22Rv1 (cell line): ENCODE measurements around the gene OPRM1.

Experiments used
- ZFX ChIP-seq: fragments of 450-650 bp; IDR thresholded peaks from 2 replicates; pipeline ENCODE4 v1.6.1; 2017; ENCODE audit warnings: antibody characterized with exemption, borderline replicate concordance
- TF ChIP-seq, protein P1 (sequence below): fragments of 450-650 bp; IDR thresholded peaks from 2 replicates; pipeline ENCODE4 v1.5.1; 2017; ENCODE audit warnings: mild to moderate bottlenecking

DNA sequence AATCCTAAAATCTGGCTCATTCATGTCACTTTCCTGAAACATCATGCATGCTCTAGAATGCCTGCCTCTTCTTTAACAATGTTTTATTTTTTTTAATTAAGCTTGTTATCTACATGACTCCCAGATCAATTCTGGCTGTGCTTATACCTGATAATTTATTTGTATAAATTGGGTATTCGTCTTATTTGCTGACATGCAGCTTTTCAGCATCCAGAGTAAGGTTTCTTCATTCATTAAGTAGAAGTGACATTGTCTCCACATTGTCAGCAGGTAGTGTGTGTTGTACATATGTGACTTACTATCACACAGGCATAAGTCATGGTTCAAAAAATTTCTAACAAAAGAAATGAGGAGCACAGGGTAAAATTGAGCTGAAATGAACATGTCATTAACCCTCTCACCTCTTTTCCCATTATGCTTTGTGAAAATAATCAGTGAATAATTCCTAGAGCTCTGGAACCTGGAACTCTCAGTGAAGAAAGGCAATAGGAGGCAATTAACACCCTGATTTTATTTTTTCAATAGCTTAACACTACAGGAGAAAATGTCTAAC is 157.4 kb downstream of the OPRM1 start:
- TF ChIP-seq, protein P1, sequence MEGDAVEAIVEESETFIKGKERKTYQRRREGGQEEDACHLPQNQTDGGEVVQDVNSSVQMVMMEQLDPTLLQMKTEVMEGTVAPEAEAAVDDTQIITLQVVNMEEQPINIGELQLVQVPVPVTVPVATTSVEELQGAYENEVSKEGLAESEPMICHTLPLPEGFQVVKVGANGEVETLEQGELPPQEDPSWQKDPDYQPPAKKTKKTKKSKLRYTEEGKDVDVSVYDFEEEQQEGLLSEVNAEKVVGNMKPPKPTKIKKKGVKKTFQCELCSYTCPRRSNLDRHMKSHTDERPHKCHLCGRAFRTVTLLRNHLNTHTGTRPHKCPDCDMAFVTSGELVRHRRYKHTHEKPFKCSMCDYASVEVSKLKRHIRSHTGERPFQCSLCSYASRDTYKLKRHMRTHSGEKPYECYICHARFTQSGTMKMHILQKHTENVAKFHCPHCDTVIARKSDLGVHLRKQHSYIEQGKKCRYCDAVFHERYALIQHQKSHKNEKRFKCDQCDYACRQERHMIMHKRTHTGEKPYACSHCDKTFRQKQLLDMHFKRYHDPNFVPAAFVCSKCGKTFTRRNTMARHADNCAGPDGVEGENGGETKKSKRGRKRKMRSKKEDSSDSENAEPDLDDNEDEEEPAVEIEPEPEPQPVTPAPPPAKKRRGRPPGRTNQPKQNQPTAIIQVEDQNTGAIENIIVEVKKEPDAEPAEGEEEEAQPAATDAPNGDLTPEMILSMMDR, result no peak
- no peak for TF ChIP-seq ZFX
